Activated naive CD4-positive, alpha-beta T cell (primary cell): ENCODE data around the gene REC8.
"Not testable (repeated sequence)": the region's sequence is repeated elsewhere in the genome, so short reads cannot be mapped to it uniquely, and the experiment has no call there.

Experiments
- DNase-seq, 4 experiments: peaks; one replicate each; lab custom pipeline; 2025; lab: John Stamatoyannopoulos, UW

REC8 gene

DNA sequence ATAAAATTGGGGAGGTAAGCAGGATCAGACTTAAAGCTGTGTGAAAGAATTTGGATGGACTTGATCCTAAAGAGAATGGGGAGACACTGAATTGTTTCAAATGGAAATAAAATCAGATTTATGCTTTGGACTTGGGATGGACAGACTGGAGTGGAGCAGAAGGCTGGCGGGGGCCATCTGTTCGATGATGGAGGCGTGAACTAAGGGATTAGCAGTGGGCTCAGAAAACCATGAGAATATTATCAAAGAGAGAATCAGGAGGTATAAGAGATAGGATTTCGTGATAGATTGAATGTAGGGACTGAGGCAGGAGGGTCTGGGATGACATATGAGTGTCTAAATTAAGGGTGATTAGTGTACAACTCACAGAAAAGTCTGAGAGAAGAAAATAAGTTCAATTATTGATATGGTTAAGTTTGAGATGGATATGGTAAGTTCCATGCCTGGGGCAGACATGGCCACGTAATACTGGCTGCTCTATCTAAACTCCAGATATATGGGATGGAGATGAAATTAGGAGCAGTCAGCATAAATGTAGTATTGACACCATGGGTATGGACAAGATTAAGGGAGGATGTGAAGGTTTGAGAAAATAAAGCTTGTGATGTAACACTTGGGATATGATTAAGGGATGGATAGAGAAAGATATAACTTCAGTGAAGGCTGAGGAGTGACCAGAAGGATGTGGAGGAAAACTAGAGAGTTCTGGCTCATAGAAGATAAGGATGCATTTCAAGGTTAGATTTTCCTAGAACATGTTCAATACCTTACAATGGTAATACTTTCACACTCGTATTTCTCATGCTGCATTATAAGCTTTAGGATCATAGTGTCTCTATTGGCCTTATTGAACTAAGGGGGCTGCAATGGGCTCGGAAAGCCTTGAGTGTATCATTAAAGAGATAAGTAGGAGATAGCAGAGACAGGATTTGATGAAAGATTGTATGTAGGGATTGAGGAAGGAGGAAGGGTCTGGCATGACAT lies 32.6 kb downstream of the REC8 start:
- DNase-seq: no peak

DNA sequence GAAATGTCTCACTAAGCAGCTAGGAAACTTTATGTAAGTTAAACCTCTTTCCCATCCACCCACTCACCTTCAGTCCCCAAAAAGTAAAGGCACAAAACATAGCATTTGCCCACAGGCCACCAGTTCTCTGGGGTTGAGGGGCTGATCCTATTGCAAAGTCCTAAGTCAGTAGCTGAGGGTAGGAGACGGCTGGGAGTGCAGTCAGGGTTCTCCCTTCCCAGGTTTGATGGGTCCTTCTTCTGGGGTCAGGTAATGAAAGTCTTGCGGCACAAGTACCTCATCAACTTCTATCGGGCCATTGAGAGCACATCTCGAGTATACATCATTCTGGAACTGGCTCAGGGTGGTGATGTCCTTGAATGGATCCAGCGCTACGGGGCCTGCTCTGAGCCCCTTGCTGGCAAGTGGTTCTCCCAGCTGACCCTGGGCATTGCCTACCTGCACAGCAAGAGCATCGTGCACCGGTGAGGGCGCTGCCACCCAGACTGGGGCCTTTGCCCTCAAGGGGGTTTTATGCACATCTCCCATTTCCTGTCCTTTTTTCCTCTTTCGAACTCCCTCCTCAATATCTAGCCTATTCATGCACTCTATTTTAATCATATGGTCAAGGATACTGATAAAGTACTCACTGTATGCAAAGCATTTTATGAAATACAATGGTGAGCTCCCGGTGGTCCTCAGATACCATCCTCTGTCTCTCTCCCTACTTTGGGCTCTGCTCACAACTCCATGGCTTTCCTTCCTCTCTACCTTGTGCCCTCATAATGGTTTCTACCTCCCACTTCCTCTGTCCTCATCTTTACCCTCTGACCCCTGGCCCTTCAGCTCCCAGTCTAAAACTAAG lies 34.6 kb downstream of the REC8 start:
- no peak for DNase-seq

- no peak for DNase-seq
Measured at GRCh38 chr14:24207104-24207551, 35.2 kb downstream of the REC8 start.

- no peak for DNase-seq
Measured at GRCh38 chr14:24207625-24208024, 35.7 kb downstream of the REC8 start.

GRCh38 chr14:24211311-24211710 lies 39.4 kb downstream of the REC8 start:
- DNase-seq: no peak

GRCh38 chr14:24212924-24213865 lies 41.3 kb downstream of the REC8 start, which contains the start of gene CHMP4A:
Gene CHMP4A, minus strand, starts transcription at chr14:24213488. Its CDS starts 49 bp downstream, at chr14:24213439.
- peak; percentile 83 to 92 (median 90) for DNase-seq

DNA sequence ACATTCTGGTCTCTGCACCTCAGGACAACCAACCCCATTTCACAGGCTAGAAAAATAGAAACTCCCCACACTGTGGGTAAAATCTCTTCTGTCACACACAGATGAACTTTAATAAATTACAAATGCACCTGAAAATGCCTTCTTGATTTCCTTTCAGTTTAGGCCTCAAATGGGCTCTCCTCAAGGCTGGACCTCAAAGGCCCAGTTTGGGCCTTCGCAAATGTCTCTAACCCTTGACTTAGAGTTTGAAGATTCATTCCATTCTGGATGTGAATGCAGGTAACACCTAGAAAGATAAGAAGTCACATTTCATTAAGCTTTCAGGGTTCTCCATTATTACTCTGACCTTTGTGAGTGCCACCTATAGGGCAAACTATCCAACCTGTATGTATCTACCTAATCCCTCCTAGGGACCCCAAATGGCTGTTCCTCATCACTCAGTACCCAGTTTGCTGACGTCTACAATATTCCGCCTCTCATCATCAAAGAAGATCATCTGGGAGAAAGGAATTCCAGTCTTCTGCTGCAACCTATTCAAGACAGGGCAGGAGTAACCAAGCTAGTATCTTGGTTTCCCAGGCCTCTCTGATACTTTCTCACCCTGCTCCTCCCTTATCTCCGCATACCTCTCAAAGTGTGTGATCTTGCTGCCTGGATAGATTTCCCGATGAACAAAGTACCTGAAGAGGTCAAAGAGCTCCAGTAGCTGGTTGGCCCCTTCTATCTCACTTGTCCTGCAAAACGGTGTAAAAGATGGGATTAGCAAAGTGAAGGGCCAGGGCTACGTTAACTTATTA lies 42.2 kb downstream of the REC8 start:
- no peak for DNase-seq

GRCh38 chr14:24215495-24216344 lies 43.8 kb downstream of the REC8 start, which contains the start of gene MDP1:
Gene MDP1, minus strand, starts transcription at chr14:24216066. Its CDS starts 111 bp downstream, at chr14:24215955.
- peak; percentile 52 to 82 (median 66) for DNase-seq

- DNase-seq: no peak
Measured at GRCh38 chr14:24216345-24216699, 44.4 kb downstream of the REC8 start.

DNA sequence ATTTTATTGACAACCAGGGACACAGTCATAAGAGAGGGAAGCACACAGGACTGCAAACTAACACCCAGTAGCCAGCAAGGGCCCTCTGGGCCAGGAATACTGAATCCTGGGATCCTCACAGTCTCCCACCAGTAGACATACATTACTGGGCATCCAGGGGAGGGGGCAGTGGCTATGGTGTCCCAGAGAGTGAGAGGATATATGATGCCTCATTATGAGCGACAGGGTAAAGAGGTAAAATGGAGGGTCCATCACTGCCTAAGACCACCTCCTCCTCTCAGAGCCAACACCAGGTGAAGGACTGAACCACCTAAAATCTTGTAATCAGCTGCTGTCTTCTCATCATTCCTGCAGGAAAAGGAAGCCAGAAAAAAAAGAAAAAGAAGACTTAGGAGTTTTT lies 45.0 kb downstream of the REC8 start:
- DNase-seq: not testable (repeated sequence)

DNA sequence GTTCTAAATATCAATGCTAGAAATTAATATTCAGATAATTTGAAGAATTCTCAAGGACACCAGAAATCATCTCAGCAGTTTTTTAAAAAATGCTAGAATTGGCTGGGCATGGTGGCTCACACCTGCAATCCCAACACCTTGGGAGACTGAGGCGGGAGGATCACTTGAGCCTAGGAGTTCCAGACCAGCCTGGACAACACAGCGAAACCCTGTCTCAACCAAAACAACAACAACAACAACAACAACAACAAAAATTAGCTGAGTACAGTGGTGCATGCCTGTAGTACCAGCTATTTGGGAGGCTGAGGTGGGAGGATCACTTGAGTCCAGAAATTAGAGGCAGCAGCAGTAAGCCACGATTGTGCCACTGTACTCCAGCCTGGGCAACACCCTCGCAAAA lies 47.2 kb downstream of the REC8 start:
- DNase-seq: no peak

DNA sequence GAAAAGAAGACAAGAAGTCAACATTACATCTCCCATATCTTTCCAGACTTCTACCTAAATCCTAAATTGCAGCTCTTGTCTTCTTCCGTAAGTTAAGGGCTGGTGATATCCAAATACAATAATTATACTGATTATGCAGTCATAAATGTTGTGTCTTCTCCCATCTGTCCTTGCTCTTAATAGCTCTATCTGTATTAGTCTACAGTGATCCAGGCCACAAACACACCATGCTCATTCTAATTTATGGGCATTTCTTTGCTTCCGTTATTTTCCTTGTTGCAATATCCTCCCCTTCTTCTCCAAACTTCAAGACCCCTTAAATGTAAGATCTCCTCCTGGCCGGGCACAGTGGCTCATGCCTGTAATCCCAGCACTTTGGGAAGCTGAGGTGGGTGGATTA lies 47.6 kb downstream of the REC8 start:
- DNase-seq: no peak

- not testable (repeated sequence) for DNase-seq
Measured at GRCh38 chr14:24222987-24223386, 51.1 kb downstream of the REC8 start.

DNA sequence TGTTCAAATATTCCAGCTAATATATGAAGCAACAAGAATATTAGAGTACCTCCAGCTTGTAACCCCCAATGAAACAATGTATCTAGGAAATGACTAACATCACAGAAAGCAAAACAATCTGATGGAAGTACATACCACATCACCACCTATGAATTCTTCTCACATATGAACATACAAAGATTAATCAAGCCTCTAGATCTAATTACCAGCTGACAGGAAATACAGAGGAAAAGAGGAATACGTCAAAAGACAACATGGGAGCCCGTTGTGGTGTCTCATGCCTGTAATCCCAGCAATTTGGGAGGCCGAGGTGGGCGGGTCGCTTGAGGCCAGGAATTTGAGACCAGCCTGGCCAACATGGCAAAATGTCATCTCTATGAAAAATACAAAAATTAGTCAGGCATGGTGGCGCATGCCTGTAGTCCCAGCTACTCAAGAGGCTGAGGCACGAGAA lies 52.8 kb downstream of the REC8 start:
- no peak for DNase-seq

GRCh38 chr14:24226473-24226872 lies 54.6 kb downstream of the REC8 start:
- DNase-seq: no peak

DNA sequence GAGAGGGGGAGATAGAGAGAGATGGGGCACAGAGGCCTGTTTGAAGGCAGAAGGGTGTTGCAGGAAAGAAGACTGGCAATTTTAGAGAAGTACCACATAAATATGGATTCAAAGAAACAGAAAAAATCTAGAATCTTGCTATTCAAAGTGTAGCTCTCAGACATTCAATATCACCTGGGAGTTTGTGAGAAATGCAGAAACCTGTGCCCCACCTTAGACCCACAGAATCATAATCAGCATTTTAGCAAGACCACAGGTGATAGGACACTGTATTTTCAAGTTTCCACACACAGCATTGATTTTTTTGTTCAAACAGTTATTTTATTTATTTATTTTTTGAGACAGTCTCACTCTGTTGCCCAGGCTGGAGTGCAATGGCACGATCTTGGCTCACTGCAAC lies 57.0 kb downstream of the REC8 start:
- DNase-seq: no peak
